ENCODE results near the gene SGPP1.

DNA sequence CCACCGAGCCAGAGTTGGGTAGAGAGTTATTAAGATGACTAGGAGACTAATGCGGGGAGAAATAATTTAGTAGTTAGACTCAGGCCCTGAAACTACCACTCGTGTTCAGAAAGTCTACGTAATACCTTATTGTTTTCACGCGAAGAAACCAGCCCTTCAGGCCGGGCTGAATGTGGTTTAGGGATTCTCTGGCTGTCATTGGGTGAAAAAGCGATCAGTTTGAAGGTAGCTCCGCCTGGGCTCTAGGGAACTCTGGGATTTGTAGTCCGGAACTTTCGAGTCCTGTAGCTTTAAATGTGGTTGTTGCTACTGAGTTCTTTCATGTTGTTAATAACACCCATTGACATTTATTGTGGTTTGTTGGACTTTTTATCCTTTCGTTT is 85.6 kb downstream of the SGPP1 start:
- TF ChIP-seq EP300 (IDR thresholded peaks at IDR 0.05) (no peak), POLR2AphosphoS5 (IDR thresholded peaks at IDR 0.05) (peak in 1 of 2 donors; percentile 30), POLR2A (IDR thresholded peaks at IDR 0.05) (peak in 2 of 4 donors; percentile 10 to 23)
- TF ChIP-seq, protein P1, sequence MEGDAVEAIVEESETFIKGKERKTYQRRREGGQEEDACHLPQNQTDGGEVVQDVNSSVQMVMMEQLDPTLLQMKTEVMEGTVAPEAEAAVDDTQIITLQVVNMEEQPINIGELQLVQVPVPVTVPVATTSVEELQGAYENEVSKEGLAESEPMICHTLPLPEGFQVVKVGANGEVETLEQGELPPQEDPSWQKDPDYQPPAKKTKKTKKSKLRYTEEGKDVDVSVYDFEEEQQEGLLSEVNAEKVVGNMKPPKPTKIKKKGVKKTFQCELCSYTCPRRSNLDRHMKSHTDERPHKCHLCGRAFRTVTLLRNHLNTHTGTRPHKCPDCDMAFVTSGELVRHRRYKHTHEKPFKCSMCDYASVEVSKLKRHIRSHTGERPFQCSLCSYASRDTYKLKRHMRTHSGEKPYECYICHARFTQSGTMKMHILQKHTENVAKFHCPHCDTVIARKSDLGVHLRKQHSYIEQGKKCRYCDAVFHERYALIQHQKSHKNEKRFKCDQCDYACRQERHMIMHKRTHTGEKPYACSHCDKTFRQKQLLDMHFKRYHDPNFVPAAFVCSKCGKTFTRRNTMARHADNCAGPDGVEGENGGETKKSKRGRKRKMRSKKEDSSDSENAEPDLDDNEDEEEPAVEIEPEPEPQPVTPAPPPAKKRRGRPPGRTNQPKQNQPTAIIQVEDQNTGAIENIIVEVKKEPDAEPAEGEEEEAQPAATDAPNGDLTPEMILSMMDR (IDR thresholded peaks at IDR 0.05): no peak

All from upper lobe of left lung (tissue), 4 donors.